GM21528 (cell line): ENCODE data around the gene SLC4A2.
"Not testable (repeated sequence)": the region's sequence is repeated elsewhere in the genome, so short reads cannot be mapped to it uniquely, and the experiment has no call there.

ENCODE experiments used
- ATAC-seq: cut with Tn5 transposase; IDR thresholded peaks from one replicate; pipeline ENCODE4 v1.9.1; 2021; ENCODE audit warnings: mild to moderate bottlenecking, moderate library complexity; ENCODE audit not compliant: unreplicated experiment, low FRiP score

SLC4A2 gene

DNA sequence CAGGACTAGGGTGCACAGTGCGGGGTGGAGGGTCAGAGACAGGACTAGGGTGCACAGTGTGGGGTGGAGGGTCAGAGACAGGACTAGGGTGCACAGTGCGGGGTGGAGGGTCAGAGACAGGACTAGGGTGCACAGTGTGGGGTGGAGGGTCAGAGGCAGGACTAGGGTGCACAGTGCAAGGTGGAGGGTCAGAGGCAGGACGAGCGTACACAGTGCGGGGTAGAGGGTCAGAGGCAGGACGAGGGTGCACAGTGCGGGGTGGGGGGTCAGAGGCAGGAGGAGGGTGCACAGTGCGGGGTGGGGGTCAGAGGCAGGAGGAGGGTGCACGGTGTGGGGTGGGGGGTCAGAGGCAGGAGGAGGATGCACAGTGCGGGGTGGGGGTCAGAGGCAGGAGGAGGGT is 15.9 kb upstream of the SLC4A2 start:
- not testable (repeated sequence) for ATAC-seq

GRCh38 chr7:151043959-151044358 is 15.4 kb upstream of the SLC4A2 start:
- ATAC-seq, result no peak

- no peak for ATAC-seq
Measured at GRCh38 chr7:151045262-151045661, 14.1 kb upstream of the SLC4A2 start.

- ATAC-seq, result no peak
Measured at GRCh38 chr7:151045967-151046366, 13.4 kb upstream of the SLC4A2 start.

DNA sequence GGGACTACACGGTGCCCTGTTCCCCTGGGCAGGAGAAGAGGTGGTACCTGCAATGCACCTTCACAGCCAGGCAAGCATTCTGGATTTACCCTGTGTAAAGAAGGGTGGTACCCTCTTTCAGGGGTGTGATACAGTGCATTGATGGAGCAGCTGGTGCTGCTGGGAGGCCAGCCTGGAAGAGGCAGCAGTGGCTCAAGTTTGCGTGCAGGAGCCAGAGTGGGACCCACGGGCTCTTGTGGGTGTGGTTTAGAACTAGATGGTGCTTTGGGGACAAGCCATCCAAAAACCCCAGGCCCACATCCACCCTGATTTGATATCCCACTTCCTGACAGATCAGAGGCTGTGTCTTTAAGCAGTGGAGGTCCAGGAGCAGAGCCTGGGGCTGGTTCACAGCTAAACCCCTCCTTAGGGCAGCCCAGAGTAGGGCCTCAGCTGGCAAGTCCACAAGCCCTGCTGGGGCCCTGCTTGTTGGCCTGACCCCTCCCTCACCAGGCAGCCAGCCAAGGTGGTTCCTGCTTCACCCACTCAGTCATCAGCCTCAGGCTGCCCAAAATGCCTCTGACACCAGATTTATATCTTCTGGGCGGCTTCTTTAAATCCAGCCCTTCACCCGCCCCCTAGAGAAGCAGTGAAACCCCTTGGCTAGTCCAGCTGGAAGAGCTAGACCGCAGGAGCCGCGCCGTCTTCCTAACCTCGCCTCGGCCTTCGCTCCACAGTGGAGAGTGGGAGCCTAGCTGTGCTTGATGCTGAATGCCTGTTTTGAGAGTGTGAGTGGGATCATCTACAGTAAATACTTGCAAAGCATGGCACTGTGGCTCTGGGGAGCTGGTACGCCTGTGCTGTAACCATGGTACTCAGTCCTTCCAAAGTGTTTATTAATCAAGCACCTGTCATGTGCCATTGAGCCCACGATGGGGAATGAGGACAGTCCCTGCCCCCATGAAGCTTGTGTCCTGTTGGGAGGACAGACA is 12.5 kb upstream of the SLC4A2 start:
- no peak for ATAC-seq

DNA sequence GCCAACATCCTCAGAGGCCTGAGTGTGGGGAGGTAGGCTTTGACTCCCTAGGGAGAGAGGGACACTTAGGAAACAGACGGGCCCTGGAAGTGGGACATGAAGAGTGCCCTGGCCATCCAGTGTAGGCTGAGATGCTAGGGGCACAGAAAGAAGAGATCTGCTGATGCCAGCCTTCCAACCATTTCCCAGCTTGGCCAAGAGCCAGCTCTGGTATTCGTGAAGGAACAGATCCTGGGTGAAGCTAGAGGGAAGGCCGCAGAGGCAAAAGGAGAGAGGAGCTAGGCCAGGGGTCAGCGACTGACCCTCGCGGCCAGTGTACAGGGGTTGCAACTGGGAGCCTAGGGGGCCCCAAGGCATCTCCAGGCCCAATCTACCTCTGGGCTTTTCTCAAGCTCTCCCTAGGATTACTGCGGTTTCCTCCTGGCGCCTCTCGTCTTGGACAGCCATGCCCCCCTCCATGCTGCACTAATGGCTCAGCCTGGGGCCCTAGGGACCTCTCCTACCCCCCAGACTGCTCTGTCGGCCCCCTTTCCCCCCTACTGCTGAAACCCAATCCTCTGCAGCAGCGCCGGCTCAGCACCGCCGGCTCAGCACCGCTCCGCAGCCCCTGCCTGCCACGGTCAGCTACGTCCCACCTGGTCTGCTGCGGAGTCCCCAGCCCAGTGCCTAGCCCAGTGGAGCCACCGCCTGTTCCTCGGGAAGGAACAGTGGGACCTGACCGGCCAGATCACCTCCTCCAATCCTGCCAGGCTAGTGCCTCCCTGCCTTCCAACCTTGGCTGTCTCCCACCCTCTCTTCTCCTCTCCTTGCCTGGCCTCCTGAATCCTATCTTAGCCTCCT is 11.2 kb upstream of the SLC4A2 start, which contains the start of gene ASIC3:
ASIC3 (plus strand) TSS at position 556 of the 840 bp plus-strand sequence. CDS start 355 bp downstream, outside the sequence.
- ATAC-seq, result no peak

GRCh38 chr7:151048911-151049463 is 10.4 kb upstream of the SLC4A2 start:
- no peak for ATAC-seq

DNA sequence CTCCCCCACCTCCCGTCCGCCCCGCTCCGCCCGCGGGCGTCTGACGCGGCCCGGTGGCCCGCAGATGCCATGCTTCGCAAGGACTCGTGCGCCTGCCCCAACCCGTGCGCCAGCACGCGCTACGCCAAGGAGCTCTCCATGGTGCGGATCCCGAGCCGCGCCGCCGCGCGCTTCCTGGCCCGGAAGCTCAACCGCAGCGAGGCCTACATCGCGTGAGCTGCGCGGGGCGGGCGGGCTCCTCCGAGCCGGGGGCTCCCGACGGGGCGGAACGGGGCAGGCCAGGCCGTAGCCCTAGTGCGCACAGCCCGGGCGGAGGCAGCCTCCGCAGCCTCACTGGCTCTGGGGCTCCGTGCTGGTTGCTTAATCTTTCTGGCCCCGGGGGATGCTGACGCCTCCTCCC is 8.3 kb upstream of the SLC4A2 start:
- no peak for ATAC-seq

DNA sequence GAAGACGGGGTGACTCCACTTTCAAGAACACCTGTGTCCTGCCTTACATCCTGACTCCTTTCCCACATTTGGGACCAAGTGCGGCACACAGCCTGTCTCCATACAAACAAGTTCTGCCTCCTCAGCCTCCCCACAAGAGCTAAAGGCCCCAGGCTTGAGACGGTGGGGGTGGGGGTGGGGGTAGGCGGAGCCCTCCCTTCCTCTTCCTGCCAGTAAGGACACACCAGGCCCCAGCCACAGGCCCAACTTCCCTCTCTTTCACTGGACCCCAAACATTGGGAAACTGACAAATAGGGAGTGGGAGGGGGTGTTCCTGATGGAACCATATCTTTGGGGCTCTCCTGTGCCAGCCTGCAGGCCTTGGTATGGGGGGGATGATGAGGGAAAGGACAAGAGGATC is 6.3 kb upstream of the SLC4A2 start:
- no peak for ATAC-seq

- ATAC-seq, result no peak
Measured at GRCh38 chr7:151053751-151054150, 5.6 kb upstream of the SLC4A2 start.

DNA sequence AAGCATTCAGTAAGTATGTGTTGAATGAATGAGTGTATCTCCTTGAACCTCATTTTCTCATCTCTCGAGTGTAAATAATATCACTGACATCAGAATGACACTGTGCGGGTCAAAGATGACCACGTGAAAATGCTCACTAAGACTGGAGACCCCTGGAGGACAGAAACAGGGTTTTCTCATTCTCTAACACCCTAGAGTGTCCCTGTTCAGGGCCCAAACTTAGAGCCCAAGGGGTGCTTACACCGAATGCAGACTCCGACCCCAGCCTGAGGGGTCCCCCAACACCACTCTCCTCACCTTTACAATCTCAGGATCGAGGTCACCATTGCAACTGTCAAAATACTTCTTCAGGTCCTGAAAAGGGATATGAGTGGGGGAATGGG is 3.1 kb upstream of the SLC4A2 start:
- ATAC-seq, result no peak

GRCh38 chr7:151056666-151057505 is 2.5 kb upstream of the SLC4A2 start:
- ATAC-seq, result no peak

GRCh38 chr7:151057506-151057988 is 1.8 kb upstream of the SLC4A2 start, which contains the start of gene CDK5:
TSS of gene CDK5 (minus strand) at chr7:151057897. CDS start at chr7:151057848, 49 bp downstream.
- ATAC-seq, result peak; percentile 15

DNA sequence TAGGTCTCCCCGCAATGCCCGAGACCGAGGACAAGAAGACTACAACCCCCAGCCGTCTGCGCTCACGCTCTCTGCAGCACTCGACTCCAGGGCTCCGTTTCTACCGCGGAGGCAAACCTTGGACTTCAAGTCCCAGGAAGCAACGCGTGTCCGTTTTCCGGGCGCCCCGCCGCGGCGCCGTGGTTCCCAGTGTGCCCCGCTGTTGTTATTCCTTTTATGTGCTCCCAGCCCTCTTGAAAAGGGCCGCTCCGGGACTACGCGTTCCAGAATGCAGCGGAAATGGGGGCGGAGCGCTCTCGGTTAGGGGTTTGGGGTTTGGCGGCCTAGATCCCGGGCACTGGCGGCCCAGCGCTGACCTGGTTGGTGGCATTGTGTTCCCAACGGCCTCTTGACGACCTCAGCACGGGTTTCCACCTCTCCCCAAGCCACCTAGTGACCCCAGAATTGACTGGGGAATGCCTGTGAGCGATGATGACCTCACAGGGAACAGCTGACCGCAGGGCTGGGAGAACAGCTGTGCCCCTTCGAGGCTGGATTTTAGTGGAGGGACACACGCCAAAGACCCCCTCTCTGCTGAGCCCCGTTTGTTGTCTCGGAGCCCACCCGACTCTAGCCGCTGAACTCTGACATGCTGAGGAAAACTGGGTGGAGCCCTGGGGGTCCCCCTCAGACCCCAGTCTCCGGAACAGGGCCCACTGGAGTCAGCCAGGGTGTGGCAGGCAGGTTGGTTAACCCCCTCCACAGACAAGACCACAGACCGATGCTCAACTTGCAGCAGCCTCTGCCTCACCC is 1.2 kb upstream of the SLC4A2 start:
- peak; percentile 82 for ATAC-seq

- no peak for ATAC-seq
Measured at GRCh38 chr7:151058781-151059366, 515 bp upstream of the SLC4A2 start.

GRCh38 chr7:151060113-151060415 is 675 bp downstream of the SLC4A2 start:
- ATAC-seq, result no peak

DNA sequence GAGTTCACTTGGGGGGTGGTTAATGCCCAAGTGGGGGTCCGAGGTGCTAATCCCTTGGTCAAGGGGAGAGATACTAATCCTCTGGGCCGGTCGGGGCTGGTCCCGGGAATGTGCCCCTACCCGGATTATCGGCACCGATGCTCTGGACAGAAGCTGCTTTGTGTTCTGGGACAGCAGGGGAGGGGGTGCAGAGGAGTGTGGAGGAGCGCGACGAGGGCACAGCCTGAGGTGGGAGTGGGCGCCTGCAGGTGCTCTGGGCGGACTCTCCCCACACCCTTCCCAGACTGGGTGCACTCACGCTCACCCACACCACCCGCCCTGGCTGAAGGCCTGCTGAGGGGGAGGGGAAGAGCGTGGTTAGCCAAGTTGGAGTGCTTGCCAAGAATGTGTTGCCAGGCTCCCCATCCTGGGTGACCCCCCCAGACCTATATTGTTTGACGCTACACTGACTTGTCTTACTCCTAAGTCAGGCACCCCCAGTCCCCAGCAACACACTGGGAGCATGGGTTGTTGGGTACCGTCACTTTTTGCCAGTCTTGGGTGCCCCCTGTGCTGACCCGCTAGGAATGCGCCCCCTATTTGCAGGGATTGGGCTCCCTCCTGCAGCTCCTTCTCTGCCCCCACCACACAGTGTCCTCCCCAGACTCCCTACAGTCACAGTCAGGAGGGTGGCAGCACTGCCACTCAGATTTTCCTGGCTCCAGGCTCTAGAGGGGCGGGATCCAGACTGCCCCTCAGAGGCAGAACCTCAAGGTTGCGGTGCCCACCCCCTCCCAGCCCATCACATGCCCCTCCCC is 1.2 kb downstream of the SLC4A2 start:
- ATAC-seq, result no peak
